ENCODE data around the gene GDPD5.

- no peak for TF ChIP-seq TEAD1 (CRISPR knock-in tag; IDR thresholded peaks at IDR 0.05)
- no peak for TF ChIP-seq CTCF (IDR thresholded peaks at IDR 0.05)
- TF ChIP-seq TEAD4 (CRISPR knock-in tag; IDR thresholded peaks at IDR 0.05) = no peak
- no peak for TF ChIP-seq CREB1 (CRISPR knock-in tag; IDR thresholded peaks at IDR 0.05)
- TF ChIP-seq, protein P1, sequence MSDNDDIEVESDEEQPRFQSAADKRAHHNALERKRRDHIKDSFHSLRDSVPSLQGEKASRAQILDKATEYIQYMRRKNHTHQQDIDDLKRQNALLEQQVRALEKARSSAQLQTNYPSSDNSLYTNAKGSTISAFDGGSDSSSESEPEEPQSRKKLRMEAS (CRISPR knock-in tag; IDR thresholded peaks at IDR 0.05) = no peak
Measured at GRCh38 chr11:75526192-75526541, 426 bp upstream of the GDPD5 start.
